ENCODE measurements around the gene AP1G2.

DNA sequence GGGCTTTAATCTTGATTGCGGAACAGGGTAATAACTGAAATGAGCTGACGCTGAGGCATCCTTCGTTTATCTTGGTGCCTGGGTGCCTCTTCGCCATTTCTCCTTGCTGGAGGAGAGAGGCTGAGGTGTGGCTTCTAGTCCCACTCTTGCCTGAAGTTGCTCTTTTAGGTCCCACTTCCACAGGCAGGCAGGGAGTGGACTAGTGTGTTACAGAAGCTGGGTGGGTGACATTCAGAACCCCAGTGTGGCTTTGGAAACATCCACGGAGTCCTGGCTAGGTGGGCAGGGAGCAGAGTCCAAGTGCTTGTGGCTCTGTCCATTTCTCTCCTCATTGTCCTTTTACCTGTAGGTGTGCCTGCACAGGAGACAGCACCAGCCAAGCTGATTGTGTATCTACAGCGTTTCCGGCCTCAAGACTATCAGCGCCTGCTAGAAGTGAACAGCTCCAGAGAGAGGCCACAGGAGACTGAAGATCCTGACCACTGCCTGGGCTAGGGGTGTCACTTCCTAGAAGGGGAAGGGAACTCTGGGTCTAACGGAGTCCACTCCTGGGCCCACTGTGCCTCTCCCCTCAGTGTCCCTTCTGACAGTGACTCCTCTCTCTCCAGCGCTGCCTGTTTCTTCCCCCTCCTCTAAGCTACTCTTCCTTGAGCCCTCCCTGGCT is 9.1 kb downstream of the AP1G2 start:
- TF ChIP-seq, protein P1, sequence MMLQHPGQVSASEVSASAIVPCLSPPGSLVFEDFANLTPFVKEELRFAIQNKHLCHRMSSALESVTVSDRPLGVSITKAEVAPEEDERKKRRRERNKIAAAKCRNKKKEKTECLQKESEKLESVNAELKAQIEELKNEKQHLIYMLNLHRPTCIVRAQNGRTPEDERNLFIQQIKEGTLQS (IDR thresholded peaks at IDR 0.05) = no peak
- no peak for TF ChIP-seq JUND (IDR thresholded peaks at IDR 0.05)
- TF ChIP-seq, protein P2, sequence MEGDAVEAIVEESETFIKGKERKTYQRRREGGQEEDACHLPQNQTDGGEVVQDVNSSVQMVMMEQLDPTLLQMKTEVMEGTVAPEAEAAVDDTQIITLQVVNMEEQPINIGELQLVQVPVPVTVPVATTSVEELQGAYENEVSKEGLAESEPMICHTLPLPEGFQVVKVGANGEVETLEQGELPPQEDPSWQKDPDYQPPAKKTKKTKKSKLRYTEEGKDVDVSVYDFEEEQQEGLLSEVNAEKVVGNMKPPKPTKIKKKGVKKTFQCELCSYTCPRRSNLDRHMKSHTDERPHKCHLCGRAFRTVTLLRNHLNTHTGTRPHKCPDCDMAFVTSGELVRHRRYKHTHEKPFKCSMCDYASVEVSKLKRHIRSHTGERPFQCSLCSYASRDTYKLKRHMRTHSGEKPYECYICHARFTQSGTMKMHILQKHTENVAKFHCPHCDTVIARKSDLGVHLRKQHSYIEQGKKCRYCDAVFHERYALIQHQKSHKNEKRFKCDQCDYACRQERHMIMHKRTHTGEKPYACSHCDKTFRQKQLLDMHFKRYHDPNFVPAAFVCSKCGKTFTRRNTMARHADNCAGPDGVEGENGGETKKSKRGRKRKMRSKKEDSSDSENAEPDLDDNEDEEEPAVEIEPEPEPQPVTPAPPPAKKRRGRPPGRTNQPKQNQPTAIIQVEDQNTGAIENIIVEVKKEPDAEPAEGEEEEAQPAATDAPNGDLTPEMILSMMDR (IDR thresholded peaks at IDR 0.05; ENCODE audit: low read depth, low read length, missing input control) = no peak
- TF ChIP-seq SP1 (IDR thresholded peaks at IDR 0.05) = no peak
